Spleen (tissue), 7 donors: ENCODE measurements around the gene SPATA25.

Experiments
- POLR2A ChIP-seq, 3 donors: fragments of 450-650 bp; IDR thresholded peaks; one replicate each; pipeline ENCODE4 v1.5.1; 2017; ENCODE audit warnings: antibody characterized with exemption in 3 of 3, mild to moderate bottlenecking in 1 of 3
- POLR2AphosphoS5 ChIP-seq, 3 donors: sonication (generic); formaldehyde crosslinking; IDR thresholded peaks; one replicate each; pipeline ENCODE4 v1.5.1; 2017; ENCODE audit warnings: antibody characterized with exemption in 3 of 3
- TF ChIP-seq, protein P1 (sequence below), 11 experiments: fragments of 200-600 bp in 7 of 11; fragments of 450-650 bp in 4 of 11; sonication (generic) in 4 of 11; IDR thresholded peaks in 8 of 11; conservative IDR thresholded peaks in 3 of 11; 1 replicate in 7 of 11; 2 replicates in 4 of 11; pipeline versions ENCODE4 v1.4.0 to v1.8.0; 2016 to 2021; ENCODE audit warnings: antibody characterized with exemption in 11 of 11, inconsistent platforms in 4 of 11, mild to moderate bottlenecking in 1 of 11
- donor health status: DM: no; HTN: no; CAD: no; lungs with moderate emphysema.
- donor health status: DM: no; HTN: no; CAD: no.
- donor health status: DM: no; HTN: no; CAD: no.

DNA sequence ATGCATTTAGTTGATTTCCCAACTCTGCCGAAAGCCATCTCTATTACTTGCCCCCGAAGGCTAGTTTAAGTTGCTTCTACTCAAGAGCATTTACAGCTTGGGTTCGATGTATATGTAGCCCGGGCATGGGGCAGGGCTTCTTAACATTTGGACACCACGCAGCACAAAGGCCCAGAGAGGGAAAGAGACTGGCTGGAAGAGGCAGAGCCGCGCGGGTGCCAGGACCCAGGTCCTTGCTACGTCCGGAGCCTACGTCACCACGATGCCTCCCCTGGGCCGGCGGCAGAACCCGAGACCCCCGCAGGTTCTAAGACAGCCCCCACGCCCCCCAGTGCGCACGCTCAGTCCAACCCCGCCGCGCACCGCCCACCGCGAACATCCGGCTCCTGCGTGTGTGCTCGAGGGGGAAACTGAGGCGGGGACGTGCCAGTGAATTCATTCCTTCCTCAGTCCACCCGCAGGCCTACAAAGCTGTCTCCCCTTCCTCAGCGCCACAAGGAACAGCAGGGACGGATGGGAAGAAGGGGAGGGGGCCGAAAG lies 46.7 kb upstream of the SPATA25 start:
- TF ChIP-seq, protein P1, sequence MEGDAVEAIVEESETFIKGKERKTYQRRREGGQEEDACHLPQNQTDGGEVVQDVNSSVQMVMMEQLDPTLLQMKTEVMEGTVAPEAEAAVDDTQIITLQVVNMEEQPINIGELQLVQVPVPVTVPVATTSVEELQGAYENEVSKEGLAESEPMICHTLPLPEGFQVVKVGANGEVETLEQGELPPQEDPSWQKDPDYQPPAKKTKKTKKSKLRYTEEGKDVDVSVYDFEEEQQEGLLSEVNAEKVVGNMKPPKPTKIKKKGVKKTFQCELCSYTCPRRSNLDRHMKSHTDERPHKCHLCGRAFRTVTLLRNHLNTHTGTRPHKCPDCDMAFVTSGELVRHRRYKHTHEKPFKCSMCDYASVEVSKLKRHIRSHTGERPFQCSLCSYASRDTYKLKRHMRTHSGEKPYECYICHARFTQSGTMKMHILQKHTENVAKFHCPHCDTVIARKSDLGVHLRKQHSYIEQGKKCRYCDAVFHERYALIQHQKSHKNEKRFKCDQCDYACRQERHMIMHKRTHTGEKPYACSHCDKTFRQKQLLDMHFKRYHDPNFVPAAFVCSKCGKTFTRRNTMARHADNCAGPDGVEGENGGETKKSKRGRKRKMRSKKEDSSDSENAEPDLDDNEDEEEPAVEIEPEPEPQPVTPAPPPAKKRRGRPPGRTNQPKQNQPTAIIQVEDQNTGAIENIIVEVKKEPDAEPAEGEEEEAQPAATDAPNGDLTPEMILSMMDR (IDR thresholded peaks at IDR 0.05 in 8 of 11, conservative IDR thresholded peaks at IDR 0.05 in 3 of 11), result no peak
- TF ChIP-seq POLR2A (IDR thresholded peaks at IDR 0.05), result no peak
- TF ChIP-seq POLR2AphosphoS5 (IDR thresholded peaks at IDR 0.05), result no peak
